HepG2 (cell line): Measurements from ENCODE around the gene AKAP8.

Experiments
- FOSL2 ChIP-seq: sonication (generic); formaldehyde crosslinking; IDR thresholded peaks from 2 replicates; pipeline ENCODE4 v1.4.0; 2020; ENCODE audit warnings: missing genetic modification reagents
- HDAC1 ChIP-seq: sonication (generic); formaldehyde crosslinking; IDR thresholded peaks from 2 replicates; pipeline ENCODE4 v1.5.1; 2020; ENCODE audit warnings: mild to moderate bottlenecking, missing genetic modification reagents
- MEIS2 ChIP-seq: sonication (generic); formaldehyde crosslinking; IDR thresholded peaks from 2 replicates; pipeline ENCODE4 v1.9.0; 2021; ENCODE audit warnings: mild to moderate bottlenecking, missing genetic modification reagents
- NFE2L1 ChIP-seq: sonication (generic); formaldehyde crosslinking; IDR thresholded peaks from 2 replicates; pipeline ENCODE4 v1.4.0; 2020; ENCODE audit warnings: missing genetic modification reagents, mild to moderate bottlenecking, borderline replicate concordance
- NFKBIZ ChIP-seq: IDR thresholded peaks from 2 replicates; pipeline ENCODE4 v1.6.1; 2018; ENCODE audit warnings: missing genetic modification reagents, missing compliant biosample characterization
- POLR2A ChIP-seq, 2 experiments: IDR thresholded peaks; 2 replicates each; pipeline ENCODE4 v1.6.1; 2011; ENCODE audit warnings: low read depth in 2 of 2, low read length in 2 of 2, mild to moderate bottlenecking in 1 of 2, moderate library complexity in 1 of 2; ENCODE audit not compliant: insufficient read depth in 1 of 2
- RERE ChIP-seq: IDR thresholded peaks from 2 replicates; pipeline ENCODE4 v1.6.1; 2016; ENCODE audit warnings: low read depth, missing genetic modification reagents, missing compliant biosample characterization
- REST ChIP-seq, 2 experiments: IDR thresholded peaks; 2 replicates each; pipeline ENCODE4 v1.6.1; 2011 to 2012; ENCODE audit warnings: low read length in 2 of 2, borderline replicate concordance in 1 of 2, low read depth in 1 of 2, mild to moderate bottlenecking in 1 of 2, moderate library complexity in 1 of 2
- SUZ12 ChIP-seq: fragments of 150-350 bp; IDR thresholded peaks from 2 replicates; pipeline ENCODE4 v1.6.1; 2014; ENCODE audit warnings: low read depth, low read length
- TFDP1 ChIP-seq: IDR thresholded peaks from 2 replicates; pipeline ENCODE4 v1.6.1; 2016; ENCODE audit warnings: missing compliant biosample characterization, missing genetic modification reagents, borderline replicate concordance
- ZBTB26 ChIP-seq: IDR thresholded peaks from 2 replicates; pipeline ENCODE4 v1.6.1; 2016; ENCODE audit warnings: missing compliant biosample characterization, missing genetic modification reagents, borderline replicate concordance
- ZNF143 ChIP-seq: sonication (generic); formaldehyde crosslinking; IDR thresholded peaks from 2 replicates; pipeline ENCODE4 v1.4.0; 2020; ENCODE audit warnings: missing genetic modification reagents
- ZNF292 ChIP-seq: sonication (generic); formaldehyde crosslinking; IDR thresholded peaks from 2 replicates; pipeline ENCODE4 v1.8.1; 2022; ENCODE audit warnings: mild to moderate bottlenecking, low read depth, missing genetic modification reagents, borderline replicate concordance

GRCh38 chr19:15399635-15400034 lies 20.0 kb upstream of the AKAP8 start:
- TF ChIP-seq HDAC1: no peak
- TF ChIP-seq ZNF292: no peak
- no peak for TF ChIP-seq SUZ12
- no peak for TF ChIP-seq NFE2L1
- no peak for TF ChIP-seq FOSL2 (CRISPR knock-in tag)
- TF ChIP-seq POLR2A (IDR thresholded peaks at IDR 0.05; ENCODE audit: insufficient read depth in 1 of 2, low read depth in 2 of 2, low read length in 2 of 2): no peak
- TF ChIP-seq MEIS2 (CRISPR knock-in tag): no peak
- TF ChIP-seq RERE (CRISPR knock-in tag): no peak
- TF ChIP-seq TFDP1: no peak
- no peak for TF ChIP-seq ZBTB26 (CRISPR knock-in tag)
- TF ChIP-seq NFKBIZ (CRISPR knock-in tag): no peak
- no peak for TF ChIP-seq ZNF143 (CRISPR knock-in tag)
- TF ChIP-seq REST (IDR thresholded peaks at IDR 0.05; ENCODE audit: borderline replicate concordance in 1 of 2, low read depth in 1 of 2, low read length in 2 of 2): no peak
